Liver (tissue), 3 donors: Measurements from ENCODE around the gene ZCCHC14.

Source experiments
- RAD21 ChIP-seq, 2 donors: IDR thresholded peaks; 2 replicates each; pipeline ENCODE4 v1.6.1; 2016; ENCODE audit warnings: antibody characterized with exemption in 2 of 2, mild to moderate bottlenecking in 2 of 2
- YY1 ChIP-seq: IDR thresholded peaks from 2 replicates; pipeline ENCODE4 v1.6.1; 2016; ENCODE audit warnings: antibody characterized with exemption, mild to moderate bottlenecking
- TF ChIP-seq, protein P1 (sequence below): fragments of 150-350 bp; IDR thresholded peaks from 2 replicates; pipeline ENCODE4 v1.5.1; 2017; ENCODE audit warnings: improper control_type of control experiment, low read depth, low read length; ENCODE audit not compliant: missing input control
- donor health status: healthy.
- donor health status: healthy.

DNA sequence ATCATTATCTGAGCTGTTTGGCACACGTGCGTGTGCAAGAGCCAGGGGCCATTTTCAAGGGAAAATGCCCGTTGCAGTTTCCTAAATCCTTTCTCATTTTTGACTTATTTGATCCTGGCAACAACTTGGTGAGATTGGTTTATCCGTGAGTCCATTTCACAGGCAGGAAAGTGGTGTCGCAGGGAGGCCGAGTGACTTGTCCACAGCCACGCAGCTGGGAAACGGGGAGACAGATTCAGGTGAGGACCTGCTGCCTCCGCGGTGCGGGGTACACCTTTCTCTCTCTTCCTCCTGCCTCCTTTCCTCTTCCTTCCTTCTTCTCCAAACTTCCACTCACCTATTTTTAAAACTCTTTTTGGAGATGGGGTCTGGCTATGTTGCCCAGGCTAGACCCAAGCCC lies 46.3 kb upstream of the ZCCHC14 start:
- TF ChIP-seq, protein P1, sequence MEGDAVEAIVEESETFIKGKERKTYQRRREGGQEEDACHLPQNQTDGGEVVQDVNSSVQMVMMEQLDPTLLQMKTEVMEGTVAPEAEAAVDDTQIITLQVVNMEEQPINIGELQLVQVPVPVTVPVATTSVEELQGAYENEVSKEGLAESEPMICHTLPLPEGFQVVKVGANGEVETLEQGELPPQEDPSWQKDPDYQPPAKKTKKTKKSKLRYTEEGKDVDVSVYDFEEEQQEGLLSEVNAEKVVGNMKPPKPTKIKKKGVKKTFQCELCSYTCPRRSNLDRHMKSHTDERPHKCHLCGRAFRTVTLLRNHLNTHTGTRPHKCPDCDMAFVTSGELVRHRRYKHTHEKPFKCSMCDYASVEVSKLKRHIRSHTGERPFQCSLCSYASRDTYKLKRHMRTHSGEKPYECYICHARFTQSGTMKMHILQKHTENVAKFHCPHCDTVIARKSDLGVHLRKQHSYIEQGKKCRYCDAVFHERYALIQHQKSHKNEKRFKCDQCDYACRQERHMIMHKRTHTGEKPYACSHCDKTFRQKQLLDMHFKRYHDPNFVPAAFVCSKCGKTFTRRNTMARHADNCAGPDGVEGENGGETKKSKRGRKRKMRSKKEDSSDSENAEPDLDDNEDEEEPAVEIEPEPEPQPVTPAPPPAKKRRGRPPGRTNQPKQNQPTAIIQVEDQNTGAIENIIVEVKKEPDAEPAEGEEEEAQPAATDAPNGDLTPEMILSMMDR: no peak
- TF ChIP-seq YY1 (no peak), RAD21 (IDR thresholded peaks at IDR 0.05) (no peak)
